GM19455 (cell line): ENCODE results near the gene NRG2.

Source experiments
- ATAC-seq: cut with Tn5 transposase; IDR thresholded peaks from one replicate; pipeline ENCODE4 v1.9.1; 2021; ENCODE audit not compliant: unreplicated experiment

The NRG2 gene

DNA sequence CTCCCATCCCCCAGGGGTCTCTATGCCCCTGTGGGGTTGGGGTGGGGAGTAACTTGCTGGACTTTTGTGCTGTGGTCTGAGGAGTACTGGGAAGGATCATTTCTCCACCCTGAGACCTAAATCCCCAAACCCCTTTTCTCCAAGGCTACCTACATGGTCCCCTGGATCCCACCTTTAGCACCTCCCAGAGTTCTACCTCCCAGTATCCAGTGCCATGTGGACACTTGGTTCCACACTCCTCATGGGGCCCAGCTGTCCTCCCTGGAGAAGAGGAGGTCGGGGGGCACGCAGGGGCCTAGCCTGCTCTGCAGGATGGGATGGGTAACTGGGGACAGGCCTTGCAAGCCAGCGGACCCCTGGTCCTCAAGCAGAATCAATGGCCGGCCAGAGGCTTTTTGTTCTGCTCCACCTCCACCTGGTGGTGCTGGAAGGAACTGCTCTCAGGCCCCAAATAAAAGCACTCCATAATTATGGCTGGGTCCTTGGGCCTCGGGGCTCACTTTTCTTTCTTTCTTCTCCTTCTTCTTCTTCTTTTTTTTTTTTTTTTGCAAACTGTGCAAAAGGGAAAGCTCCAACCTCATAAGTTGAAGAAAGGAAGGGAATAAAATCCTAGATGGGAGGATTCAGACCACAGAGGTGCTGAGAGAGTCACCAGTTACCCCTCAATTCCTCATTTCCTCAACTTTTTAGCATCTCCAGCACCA, 179.1 kb downstream of the NRG2 start:
- ATAC-seq: peak; percentile 57

DNA sequence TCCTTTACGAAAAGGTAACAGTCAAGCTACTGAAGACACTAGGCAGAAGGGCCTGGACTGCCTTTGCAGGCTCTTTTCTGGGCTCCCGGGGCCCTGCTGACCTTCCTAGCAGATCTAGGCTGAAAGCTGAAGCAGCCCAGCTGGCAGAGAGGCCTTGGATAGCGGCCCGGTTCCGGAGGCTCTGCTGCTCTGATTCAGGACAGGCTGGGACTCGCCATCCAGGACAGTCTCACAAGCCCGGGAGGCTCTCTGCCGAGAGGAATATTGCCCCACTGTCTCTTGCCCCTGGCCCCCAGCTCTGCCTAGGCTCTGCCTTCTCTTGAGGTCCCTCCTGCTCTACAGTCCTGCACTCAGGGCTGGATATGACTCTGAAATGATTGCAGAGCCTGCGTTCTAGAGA, 179.7 kb downstream of the NRG2 start:
- no peak for ATAC-seq

DNA sequence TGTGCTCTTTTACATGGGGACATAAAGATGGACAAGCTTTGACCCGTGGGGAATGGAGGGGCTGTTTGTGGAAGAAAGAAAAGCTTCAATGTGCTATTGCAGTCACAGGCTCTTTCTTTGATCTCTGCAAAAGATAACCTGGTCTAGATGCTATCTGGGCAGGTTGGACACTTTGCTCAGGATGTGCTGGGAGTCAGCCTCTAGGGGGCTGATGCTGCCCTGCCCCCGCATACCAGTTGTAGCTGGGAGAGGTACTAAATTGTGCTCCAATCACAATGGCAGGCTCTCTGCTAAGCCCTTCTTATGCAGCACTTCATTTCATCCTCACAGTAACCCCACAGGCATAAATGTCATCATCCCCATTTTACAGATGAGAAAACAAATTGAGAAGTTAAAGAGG, 180.3 kb downstream of the NRG2 start:
- ATAC-seq: no peak

DNA sequence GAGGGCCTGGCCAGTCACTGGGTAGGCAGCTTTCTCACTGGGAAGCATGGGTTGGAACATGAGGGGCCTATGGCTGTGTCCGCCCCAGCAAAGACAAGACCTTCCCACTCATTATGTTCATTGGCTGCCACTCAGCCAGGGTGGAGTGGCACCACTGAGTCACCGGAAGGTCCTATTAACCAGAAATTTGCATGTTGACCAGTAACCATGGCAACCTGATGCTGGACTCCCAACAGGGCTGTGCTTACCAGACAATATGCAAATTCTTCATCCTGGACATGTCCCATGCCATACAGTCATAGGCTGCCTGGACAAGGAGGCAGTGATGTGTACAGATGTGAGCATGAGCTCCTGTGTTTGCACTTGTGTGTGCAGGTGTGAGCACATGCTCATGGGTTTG, 180.8 kb downstream of the NRG2 start:
- ATAC-seq: no peak

DNA sequence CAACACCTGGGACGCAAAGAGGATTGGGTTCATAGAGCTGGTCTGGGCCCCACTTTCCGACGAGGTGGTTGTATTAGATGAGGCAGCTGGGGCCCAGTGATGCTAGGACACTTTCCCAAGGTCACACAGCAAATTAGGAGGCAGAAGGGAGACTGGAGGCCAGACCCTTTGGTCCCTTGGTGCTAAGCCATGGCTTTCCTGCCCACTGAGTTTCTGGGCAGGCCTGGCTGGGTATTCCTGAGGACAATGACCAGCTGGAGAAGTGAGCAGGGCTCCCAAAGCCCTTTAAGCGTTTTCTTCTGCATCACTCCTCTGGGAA, 181.3 kb downstream of the NRG2 start:
- no peak for ATAC-seq

DNA sequence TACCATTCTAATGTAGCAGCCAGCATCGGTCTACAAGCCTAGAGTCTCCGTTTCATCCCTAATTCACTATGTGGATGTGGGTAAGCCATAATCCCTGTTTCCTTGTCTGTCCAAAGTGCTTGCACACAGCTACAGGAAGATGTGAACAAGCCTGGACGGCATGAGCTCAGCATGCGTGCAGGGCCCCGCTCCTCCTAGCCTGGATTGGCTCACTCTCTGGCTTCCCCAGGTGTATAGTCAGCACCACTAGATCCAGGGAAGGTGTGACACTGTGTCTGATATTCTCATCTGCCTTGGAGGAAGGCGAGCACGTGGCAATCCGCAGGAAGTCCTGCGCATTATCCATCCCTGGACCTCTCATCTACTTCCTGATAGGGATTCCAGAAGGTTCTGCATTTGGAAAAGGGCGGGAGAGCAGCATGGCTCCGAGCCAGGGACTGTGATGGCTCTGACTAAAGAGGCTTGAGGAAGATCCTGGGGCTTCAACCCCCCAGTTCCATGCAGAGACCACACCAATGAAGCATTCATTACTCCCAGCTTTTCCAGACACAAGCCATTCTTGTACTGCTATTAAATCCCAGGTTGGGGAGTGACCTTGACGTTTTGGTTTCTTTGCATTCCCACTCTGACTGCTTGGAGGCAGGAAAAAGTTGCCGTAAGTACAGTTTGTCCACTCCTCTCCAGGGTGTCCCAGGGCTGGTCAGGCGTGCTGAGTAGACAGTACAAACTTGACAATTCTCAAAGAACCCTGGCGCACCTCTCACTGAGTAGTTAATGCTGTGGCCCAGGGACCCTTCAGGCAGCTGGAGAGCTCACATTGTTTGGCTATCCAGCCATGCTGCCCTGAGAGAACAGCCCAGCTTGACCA, 181.8 kb downstream of the NRG2 start:
- ATAC-seq: no peak

DNA sequence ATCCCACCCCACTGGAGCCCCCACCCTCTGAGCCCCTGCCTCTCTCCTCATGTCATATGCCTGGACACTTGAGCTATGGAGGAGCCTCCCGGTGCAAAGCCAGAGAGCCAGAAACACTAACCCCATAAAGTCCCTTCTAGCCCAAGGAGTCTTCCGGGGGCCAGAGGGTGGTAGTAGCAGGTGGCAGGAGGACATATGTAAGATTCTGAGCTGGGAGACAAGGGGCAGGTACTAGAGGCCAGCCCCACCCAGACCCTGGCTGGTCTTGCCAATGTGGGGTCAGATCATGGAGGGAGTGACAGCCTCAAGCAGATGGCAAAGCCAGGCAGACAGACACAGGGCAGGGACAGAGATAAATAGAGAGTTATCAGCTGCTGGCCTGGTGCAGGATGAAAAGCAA, 184.1 kb downstream of the NRG2 start:
- ATAC-seq: no peak

DNA sequence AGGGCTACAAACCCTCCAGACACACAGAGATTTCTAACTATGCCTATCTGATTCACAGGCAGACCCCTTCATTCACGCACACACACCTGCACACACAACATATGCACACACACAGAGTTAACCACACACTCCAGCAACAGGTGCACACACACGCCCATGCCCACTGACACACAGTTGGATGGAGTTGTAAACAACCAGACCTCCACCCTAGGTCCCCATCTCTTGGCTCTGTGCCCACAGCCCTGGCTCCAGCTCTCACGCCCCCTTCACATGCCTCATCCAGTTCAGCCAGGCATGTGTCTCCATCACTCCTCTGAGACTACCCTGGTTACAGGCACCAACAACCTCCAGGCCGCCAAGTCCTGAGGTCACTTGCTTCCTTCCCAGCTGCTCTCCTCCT, 186.4 kb downstream of the NRG2 start:
- no peak for ATAC-seq

DNA sequence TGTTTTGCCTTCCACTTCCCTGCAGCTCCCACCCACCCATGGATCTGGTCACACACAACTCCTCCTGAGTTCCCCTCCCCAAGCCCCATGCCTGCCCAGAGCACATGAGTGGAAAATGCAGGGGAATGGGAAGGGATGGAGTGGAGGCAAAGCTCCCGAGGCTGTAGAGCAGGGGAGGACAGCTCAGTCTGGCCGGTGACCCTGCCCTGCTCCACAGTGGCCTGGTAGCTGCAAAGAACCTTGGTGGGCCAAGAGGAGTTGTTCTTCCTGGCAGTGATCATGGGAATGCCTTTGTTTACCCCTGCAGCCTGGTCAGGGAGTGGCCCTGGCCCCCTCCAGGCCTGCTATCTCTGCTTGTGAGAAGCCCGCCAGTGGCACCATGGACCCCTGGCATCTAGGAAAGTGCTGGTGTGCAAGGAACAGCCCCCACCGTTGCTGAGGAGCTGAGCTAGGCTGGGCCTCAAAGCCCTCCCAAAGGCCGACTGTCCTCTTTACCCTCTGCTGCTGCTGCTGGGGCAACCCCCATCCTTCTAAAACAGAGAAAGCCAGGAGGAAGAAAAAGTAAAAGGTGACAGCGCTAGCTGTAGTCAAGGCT, 187.1 kb downstream of the NRG2 start:
- no peak for ATAC-seq

DNA sequence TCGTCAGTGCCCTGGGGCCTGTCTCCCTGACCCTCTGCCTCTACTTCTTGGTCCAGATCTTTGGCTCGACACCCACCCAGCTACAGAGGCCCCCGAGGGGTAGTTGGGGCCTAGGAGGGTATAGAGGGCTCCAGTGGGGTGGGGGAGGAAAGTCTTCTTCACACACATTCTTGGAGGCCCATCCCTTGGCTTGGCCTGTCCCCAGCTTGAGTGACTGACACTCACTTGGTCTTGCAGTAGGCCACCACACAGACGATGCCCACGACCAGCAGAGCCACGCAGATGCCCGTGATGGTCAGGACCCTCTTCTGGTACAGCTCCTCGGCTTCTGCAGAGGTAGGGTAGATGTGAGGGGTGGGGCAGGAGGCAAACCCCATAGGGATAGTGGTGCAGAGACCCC, 187.6 kb downstream of the NRG2 start:
- no peak for ATAC-seq

DNA sequence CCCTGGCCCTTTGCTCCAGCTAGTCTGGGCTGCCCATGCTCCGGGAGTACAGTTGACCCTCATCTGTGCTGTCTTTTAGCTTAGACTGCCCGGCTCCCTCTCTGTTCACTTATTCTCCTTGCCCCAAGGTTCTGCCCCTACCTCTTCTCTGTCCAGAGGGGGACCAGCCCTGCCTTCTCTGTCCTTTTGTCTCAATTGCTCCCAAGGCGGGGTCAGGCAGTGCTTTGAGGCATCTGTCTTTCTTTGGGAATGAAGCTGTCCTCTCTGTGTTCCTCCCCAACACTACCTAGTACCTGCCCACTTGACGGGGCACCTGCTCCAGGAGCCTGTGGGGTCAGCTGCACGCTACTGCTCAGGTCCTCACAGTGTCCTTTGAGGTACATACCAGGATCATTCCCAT, 188.1 kb downstream of the NRG2 start:
- ATAC-seq: no peak

DNA sequence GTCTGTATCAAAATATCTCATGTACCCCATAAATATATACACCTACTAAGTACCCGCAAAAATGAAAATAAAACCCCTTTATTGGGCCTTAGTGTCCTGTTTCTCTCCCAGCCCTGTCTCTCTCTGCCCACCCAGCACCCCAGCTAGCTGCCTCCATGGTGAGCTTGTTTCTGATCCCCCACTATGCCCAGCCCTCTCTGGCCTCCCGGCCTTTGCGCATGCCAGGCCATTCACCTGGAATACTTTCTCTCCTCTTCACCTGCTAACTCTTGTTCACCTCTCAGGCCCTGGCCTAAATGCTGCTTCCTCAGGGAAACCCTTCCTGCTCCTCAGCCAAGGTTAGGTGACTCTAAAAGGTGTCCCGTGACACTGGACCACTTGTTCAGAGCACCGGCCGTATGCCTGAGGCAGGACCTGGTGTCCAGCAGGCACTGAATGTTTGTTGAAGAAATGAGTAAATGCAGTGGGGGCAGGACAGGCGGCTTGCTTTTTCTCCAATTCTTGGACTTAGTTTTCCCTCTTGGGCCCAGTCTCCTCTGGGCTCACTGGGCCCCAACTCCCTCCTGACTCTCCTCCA, 189.0 kb downstream of the NRG2 start:
- no peak for ATAC-seq

DNA sequence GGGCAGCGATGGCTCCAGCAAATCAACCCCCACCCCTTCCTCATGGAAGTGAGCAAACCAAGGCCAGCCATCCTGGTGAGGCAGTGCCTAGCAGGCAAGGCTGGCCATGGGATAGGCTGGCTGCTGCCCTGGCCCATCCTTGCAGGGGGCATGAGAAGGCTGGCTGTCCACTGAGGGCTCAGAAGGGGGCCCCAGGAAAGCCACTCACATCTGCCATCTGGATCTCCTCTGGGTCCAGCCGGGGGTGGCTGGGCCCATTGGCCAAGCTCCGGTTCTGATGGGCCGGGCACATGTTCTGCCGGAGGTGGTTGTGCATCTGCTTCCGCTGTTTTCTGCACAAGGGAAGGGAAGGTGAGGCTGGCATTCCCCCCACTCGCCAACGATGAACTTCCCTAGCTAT, 190.4 kb downstream of the NRG2 start:
- ATAC-seq: no peak

DNA sequence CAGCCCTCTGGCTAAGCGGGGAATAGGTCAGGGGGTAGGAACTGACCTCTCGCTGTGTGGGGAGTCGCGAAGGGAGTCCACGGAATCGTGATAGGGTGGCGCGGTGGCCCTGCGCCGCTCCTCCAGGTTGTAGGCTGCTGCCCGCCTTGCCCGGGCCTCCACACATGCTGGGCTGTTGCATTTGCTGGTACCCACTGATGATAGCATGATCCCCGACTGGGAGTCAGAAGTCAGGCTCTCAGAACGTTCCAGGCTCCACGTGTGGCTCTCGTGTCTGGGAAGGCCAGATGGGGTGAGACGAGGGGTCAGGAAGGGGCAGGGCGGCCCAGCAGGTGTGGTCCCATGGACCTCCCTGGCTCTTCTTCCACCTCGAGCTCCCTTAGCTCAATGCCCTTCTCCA, 191.5 kb downstream of the NRG2 start:
- no peak for ATAC-seq

DNA sequence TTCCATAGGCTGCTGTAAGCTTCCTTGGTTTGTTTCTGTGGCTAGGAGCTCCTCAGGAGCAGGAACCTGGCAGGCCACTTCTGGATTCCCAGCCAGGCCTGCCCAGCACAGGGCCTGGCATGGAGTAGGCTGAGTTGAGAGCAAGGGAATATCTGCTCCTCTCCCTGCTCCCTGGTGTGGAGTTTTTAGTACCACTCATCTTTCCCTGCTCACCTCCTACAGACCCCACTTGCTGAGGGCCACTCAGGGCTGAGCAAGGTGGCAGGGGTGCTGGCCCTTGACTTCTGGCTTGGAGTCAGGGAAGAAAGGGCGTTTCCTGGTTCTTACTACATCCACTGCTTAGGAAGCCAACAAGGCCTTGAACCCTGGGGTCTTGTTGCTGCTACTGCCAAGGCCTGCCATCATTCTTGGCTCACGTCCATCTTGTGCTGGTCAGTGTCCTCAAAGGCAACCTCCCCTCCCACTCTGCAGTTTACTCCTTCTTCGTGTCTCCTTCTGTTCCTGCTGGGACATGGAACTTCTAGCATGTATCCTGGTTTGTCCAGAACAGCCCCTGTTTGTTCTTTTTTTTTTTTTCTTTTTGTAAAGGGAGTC, 192.6 kb downstream of the NRG2 start:
- no peak for ATAC-seq

DNA sequence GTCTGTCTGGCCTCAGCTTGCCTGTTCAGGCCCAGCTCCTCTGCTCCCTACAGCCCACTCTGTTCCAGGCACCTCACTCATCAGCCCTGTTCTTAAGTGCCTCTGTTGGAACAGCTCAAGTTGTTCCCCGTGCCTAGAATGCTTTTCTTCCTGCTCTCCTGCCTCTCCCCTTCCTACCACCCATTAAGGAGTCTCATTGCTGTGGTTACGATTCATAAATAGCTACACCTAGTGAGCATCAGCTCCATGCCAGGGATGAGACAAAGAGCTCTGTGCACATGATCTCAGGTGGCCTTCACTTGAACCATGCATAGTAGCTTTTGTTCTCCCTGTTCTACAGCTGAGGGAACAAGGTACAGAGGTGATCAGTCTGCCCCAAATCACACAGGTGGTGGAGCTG, 193.2 kb downstream of the NRG2 start:
- ATAC-seq: no peak

DNA sequence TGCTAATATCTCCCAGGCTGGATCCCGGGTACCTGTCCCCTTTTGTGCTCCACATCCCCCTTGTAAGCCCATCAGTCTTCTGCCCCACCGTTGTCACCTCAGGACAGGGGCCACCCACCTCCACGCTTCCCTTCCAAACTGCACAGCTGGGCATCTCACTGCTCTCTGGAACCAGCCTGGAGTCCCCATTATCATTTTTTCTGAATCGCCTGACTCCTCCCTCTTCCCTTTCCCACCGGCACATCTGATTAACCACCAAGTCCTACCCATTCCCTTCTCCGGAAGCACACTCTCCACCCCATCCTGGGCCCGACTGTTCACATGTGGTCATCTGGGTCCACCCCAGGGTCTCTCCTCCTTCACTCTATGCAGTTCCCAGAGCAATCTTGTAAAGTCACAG, 193.6 kb downstream of the NRG2 start:
- no peak for ATAC-seq

DNA sequence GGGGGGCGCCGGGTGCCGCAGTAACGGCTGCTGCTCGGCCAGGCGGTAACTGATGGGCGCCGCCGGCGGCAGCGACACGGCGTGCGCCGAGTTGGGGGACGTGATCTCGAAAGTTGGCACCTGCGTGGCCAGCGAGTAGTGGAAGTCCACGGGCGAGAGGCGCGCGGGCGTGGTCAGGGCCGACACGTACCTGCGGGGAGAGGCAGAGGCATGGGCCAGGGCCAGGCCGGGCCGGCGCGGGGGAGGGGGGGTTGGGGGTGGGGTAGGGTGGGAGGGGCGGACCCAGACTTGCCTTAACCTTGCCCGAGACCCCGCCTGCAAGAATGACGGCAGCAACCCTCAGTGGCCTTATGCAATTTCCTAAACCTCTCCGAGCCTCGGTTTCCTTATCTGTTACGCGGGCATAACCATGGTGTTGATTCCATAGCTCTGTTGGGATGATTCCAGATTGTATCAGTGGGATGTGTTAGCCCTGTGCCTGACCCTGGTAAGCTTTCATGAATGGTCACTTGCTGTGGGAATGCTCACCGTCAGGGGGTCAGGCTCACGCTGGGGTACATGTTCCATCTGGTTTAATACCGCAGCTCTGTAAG, 194.5 kb downstream of the NRG2 start:
- ATAC-seq: no peak

DNA sequence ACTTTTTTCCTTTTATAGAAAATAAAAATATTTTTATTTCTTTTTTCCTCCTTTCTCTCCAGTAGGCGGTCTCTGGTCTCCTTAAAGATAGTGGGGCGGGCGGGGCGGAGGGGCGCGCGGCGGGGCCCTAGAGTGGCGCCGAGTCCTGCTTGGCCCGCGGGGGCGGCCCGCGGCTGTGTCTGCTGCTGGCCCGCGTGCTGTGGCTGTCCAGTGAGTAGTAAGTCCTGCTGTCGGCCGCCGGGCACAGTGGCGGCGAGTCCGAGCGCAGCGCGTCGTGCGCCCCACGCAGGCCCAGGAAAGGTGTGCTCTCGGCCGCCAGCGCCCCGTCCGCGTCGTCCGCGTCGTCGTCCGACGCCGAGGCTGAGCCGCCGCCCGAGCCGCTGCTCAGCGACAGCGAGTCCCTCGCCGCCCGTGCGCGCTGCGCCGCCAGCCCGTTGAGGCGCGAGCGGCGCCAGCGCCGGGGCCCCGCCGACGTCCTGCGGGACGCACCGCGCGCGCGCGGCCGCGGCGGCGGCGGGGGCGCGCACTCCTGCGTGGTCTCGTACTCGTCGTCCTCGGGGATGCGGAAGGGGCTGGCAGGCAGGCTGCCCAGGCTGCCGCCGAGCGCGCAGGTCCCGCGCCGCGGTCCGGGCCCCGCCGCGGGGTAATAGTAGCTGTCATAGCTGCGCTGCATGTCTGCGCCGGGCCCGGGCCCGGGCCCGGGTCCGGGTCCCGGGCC, 195.2 kb downstream of the NRG2 start:
- ATAC-seq: peak; percentile 65

DNA sequence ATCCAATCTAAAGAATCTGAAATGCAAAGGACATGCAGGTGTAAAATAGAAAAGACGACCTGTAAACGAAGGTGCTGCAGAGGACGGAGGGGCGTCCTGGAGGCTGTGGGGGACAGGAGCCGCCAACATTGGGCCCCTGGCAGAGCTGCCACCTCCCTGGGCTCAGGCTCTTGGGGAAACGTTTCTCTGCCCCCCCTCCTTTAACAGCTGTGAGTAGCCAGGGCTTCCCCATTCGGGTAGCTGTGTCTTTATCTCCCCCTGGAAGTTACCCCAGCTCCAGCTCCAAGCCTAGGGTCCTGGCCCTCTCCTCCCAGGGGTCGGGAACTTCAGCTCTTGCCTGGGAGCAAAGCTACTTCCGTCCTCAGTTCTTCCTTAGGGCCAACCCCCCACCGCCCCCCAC, 196.0 kb downstream of the NRG2 start:
- ATAC-seq: no peak
